ENCODE data around the gene XYLB.

- TF ChIP-seq CTCF (IDR thresholded peaks at IDR 0.05): no peak
- TF ChIP-seq POLR2AphosphoS5 (IDR thresholded peaks at IDR 0.05): no peak
- no peak for TF ChIP-seq POLR2A (IDR thresholded peaks at IDR 0.05)
Observed at GRCh38 chr3:38311476-38311875, 35.1 kb upstream of the XYLB start.
